Type B pancreatic cell (in vitro differentiated cells): ENCODE measurements around the gene MGAT4C. TPM values are rescaled to one million over a fixed set of nuclear protein-coding genes. Genes with fewer than 3 reads are reported as not detected.

Experiments
- DNase-seq: peaks from one replicate; pipeline ENCODE4 v3.0.0; 2021; ENCODE audit warnings: mixed read lengths; ENCODE audit not compliant: unreplicated experiment; ENCODE audit errors: extremely low spot score
- H3K27ac Mint-ChIP-seq: 2 replicates; pipeline ENCODE4 v1.8.0; 2021; ENCODE audit warnings: mild to moderate bottlenecking, mixed read lengths
- H3K27me3 Mint-ChIP-seq: 2 replicates; pipeline ENCODE4 v1.8.0; 2021; ENCODE audit warnings: mixed read lengths
- H3K36me3 Mint-ChIP-seq: 2 replicates; pipeline ENCODE4 v1.8.0; 2021; ENCODE audit warnings: mixed read lengths
- H3K4me1 Mint-ChIP-seq: one replicate; pipeline ENCODE4 v1.8.0; 2021; ENCODE audit warnings: mixed read lengths; ENCODE audit not compliant: unreplicated experiment
- H3K4me3 Mint-ChIP-seq: 2 replicates; pipeline ENCODE4 v1.8.0; 2021; ENCODE audit warnings: mild to moderate bottlenecking, mixed read lengths
- H3K9me3 Mint-ChIP-seq: 2 replicates; pipeline ENCODE4 v1.8.0; 2021; ENCODE audit warnings: mixed read lengths
- CTCF ChIP-seq: fragments of 200-600 bp; sonication (generic); conservative IDR thresholded peaks from 2 replicates; pipeline ENCODE4 v1.5.0; 2021; ENCODE audit warnings: antibody characterized with exemption, mild to moderate bottlenecking
- total RNA-seq: library from RNA; stranded (reverse); gene quantifications from 2 replicates; pipeline ENCODE4 v1.2.1, GENCODE V29; 2021; ENCODE audit warnings: low replicate concordance

The MGAT4C gene
- total RNA-seq, 1 donor from 2014 or later = 8.0 TPM

DNA sequence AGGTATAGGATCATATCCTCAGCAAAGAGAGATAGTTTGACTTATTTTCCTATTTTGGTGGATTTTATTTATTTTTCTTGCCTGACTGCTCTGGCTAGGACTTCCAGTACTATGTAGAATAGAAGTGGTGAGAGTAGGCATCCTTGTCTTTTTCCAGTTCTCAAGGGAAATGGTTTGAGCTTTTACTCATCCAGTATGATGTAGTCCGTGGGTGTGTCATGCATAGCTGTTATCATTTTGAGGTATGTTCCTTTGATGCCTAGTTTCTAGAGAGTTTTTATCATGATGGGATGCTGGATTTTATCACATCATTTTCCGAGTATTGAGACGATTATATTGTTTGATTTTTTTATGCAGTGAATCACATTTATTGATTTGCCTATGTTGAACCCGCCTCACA is 97.2 kb downstream of the MGAT4C start:
- H3K4me3 Mint-ChIP-seq = no peak overlapping the region
- H3K27me3 Mint-ChIP-seq = no peaks in the 10 kb centered on the region
- no peak overlapping the region for H3K27ac Mint-ChIP-seq
- no peak for DNase-seq
- no peaks in the 10 kb centered on the region for H3K9me3 Mint-ChIP-seq
- TF ChIP-seq CTCF = no peak
- no peaks in the 10 kb centered on the region for H3K4me1 Mint-ChIP-seq
- no peaks in the 10 kb centered on the region for H3K36me3 Mint-ChIP-seq

DNA sequence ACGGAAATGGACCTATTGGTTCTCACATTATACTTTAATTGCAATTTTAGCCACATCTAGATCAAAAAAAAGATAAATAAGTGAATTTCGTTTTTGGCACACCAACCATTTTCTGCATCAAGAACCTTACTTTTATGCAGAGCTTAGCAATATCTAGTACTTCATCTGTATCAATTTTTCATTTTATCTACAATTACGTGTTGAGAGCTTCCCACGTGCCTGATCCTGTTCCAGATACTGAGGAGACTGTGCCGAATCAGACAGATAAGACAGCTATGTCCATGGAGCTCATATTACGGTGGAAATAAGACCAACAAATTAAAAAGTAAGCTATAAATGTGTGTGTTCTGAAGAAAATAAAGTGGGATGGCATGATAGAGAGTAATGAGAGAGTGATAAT is 101.6 kb downstream of the MGAT4C start:
- no peaks in the 10 kb centered on the region for H3K27me3 Mint-ChIP-seq
- DNase-seq = no peak
- no peak for TF ChIP-seq CTCF
- H3K4me1 Mint-ChIP-seq = peaks cover 5% of the 10 kb centered on the region
- no peak overlapping the region for H3K4me3 Mint-ChIP-seq
- no peak overlapping the region for H3K27ac Mint-ChIP-seq
- H3K36me3 Mint-ChIP-seq = peaks cover 5% of the 10 kb centered on the region
- H3K9me3 Mint-ChIP-seq = peaks cover 6% of the 10 kb centered on the region

DNA sequence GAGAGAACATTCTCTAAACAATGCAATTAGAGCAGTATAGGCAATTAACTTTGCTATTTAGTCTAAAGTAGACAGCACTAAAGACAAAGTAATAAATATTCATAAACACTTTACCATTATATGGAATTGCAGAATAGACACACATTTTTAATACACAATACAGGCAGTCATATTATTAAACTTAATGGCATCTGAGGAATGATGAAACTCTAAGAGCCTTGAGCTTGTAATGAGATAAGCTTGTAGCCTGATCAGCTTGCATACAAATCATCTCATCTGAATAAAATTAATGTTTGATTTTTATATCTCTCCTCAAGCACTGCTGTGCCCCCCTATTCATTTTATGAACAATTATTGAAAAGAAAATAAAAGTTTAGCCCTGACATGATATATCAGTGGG is 107.6 kb downstream of the MGAT4C start:
- no peaks in the 10 kb centered on the region for H3K27me3 Mint-ChIP-seq
- no peak overlapping the region for H3K27ac Mint-ChIP-seq
- peaks cover 6% of the 10 kb centered on the region for H3K9me3 Mint-ChIP-seq
- H3K4me1 Mint-ChIP-seq = peaks cover 5% of the 10 kb centered on the region
- H3K36me3 Mint-ChIP-seq = peaks cover 5% of the 10 kb centered on the region
- no peak for DNase-seq
- no peak overlapping the region for H3K4me3 Mint-ChIP-seq
- no peak for TF ChIP-seq CTCF

DNA sequence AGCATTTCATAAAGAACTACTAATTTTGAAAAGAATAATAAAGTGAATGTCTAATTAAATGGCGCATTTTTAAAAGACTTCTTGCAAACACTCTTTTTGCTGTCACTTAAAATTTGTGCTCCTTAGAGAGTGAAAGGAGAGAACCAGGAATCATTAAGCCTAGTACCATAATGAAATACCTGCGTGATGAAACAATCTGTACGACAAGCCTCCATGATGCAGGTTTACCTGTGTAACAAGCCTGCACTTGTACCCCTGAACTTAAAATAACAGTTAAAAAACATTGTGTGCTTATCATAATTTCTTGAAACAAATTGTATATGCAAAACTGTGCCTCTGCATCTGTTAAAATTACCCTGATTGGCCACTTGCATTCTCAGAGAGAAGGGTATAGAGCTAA is 108.1 kb downstream of the MGAT4C start:
- no peak for TF ChIP-seq CTCF
- peaks cover 5% of the 10 kb centered on the region for H3K36me3 Mint-ChIP-seq
- no peak for DNase-seq
- H3K9me3 Mint-ChIP-seq = peaks cover 6% of the 10 kb centered on the region
- H3K4me1 Mint-ChIP-seq = peaks cover 5% of the 10 kb centered on the region
- no peak overlapping the region for H3K4me3 Mint-ChIP-seq
- H3K27me3 Mint-ChIP-seq = no peaks in the 10 kb centered on the region
- H3K27ac Mint-ChIP-seq = no peak overlapping the region

- H3K4me1 Mint-ChIP-seq = peaks cover 8% of the 10 kb centered on the region
Measured at GRCh38 chr12:86145156-86145555, 111.0 kb downstream of the MGAT4C start.

More at GRCh38 chr12:86145156-86145555, 111.0 kb downstream of the MGAT4C start:
- no peak for DNase-seq
- Mint-ChIP-seq H3K36me3 (no peaks in the 10 kb centered on the region), H3K27me3 (no peaks in the 10 kb centered on the region), H3K27ac (no peak overlapping the region), H3K9me3 (no peaks in the 10 kb centered on the region), H3K4me3 (no peak overlapping the region)
- no peak for TF ChIP-seq CTCF
